NCI-H748 (cell line): ENCODE data around the gene TBCB.
"Not testable (repeated sequence)": the region's sequence is repeated elsewhere in the genome, so short reads cannot be mapped to it uniquely, and the experiment has no call there.

Source experiments
- DNase-seq: peaks from one replicate; lab custom pipeline; 2025; ENCODE audit not compliant: unreplicated experiment; lab: John Stamatoyannopoulos, UW

The TBCB gene

GRCh38 chr19:36169084-36169760 lies 54.0 kb downstream of the TBCB start:
- peak; percentile 90 for DNase-seq

GRCh38 chr19:36172852-36173251 lies 57.6 kb downstream of the TBCB start:
- DNase-seq: no peak

- not testable (repeated sequence) for DNase-seq
Measured at GRCh38 chr19:36173846-36174245, 58.6 kb downstream of the TBCB start.
